HEK293 (cell line): ENCODE data around the gene OPA3.
A peak's percentile ranks its signal among the peaks of the same experiment; 100 is the strongest.

Source experiments
- CTCF ChIA-PET: fragments of 350-600 bp; formaldehyde crosslinking; extraction: SDS; loops from one replicate; lab custom pipeline; 2021; ENCODE audit warnings: antibody characterized with exemption; lab: Yijun Ruan, JAX
- POLR2A ChIA-PET: fragments of 300-600 bp; formaldehyde crosslinking; extraction: SDS; loops from one replicate; lab custom pipeline; 2020; ENCODE audit warnings: antibody characterized with exemption, inconsistent platforms; lab: Yijun Ruan, JAX
- H3K27ac ChIP-seq: fragments of 200-500 bp; sonication (Bioruptor generic); 2 replicates; pipeline ENCODE4 v1.5.1; 2014; ENCODE audit warnings: low read depth, low read length, control low read depth, inconsistent platforms; ENCODE audit errors: extremely low read depth
- H3K36me3 ChIP-seq, 2 experiments: fragments of 200-500 bp in 1 of 2; sonication (Bioruptor generic) in 1 of 2; 1 replicate in 1 of 2; 2 replicates in 1 of 2; pipeline ENCODE4 v1.5.1; 2014 to 2017; ENCODE audit warnings: inconsistent platforms in 2 of 2, low read length in 2 of 2; ENCODE audit not compliant: control insufficient read depth in 2 of 2, insufficient read depth in 1 of 2
- H3K4me1 ChIP-seq: fragments of 200-500 bp; sonication (Bioruptor generic); 2 replicates; pipeline ENCODE4 v1.5.1; 2014; ENCODE audit warnings: mild to moderate bottlenecking, low read length, inconsistent platforms; ENCODE audit not compliant: control insufficient read depth, insufficient read depth
- H3K4me3 ChIP-seq: 2 replicates; pipeline ENCODE4 v1.5.1; 2011; ENCODE audit warnings: low read depth, mild to moderate bottlenecking, control low read depth, low read length, moderate library complexity
- H3K9me3 ChIP-seq: fragments of 200-500 bp; sonication (Bioruptor generic); 2 replicates; pipeline ENCODE4 v1.5.1; 2014; ENCODE audit warnings: low read depth, low read length, inconsistent platforms; ENCODE audit not compliant: control insufficient read depth, insufficient read depth
- EGR2 ChIP-seq: fragments of 450-650 bp; formaldehyde crosslinking; IDR thresholded peaks from 2 replicates; pipeline ENCODE4 v1.5.1; 2016; ENCODE audit warnings: low read depth, missing biosample characterization, missing genetic modification characterization
- KLF1 ChIP-seq: fragments of 450-650 bp; formaldehyde crosslinking; IDR thresholded peaks from 2 replicates; pipeline ENCODE4 v1.5.1; 2016; ENCODE audit warnings: missing biosample characterization, missing genetic modification characterization
- KLF16 ChIP-seq: fragments of 450-650 bp; formaldehyde crosslinking; IDR thresholded peaks from 2 replicates; pipeline ENCODE4 v1.5.1; 2017; ENCODE audit warnings: missing biosample characterization, missing genetic modification characterization
- SCRT1 ChIP-seq: fragments of 450-650 bp; formaldehyde crosslinking; IDR thresholded peaks from 2 replicates; pipeline ENCODE4 v1.5.1; 2016; ENCODE audit warnings: missing biosample characterization, missing genetic modification characterization, borderline replicate concordance
- YY1 ChIP-seq: fragments of 450-650 bp; formaldehyde crosslinking; IDR thresholded peaks from 2 replicates; pipeline ENCODE4 v1.5.1; 2018; ENCODE audit warnings: missing biosample characterization, missing genetic modification characterization
- ZFHX2 ChIP-seq: fragments of 450-650 bp; formaldehyde crosslinking; conservative IDR thresholded peaks from 2 replicates; pipeline ENCODE4 v1.5.1; 2016; ENCODE audit warnings: missing biosample characterization, missing genetic modification characterization
- ZIC2 ChIP-seq: fragments of 450-650 bp; formaldehyde crosslinking; IDR thresholded peaks from 2 replicates; pipeline ENCODE4 v1.5.1; 2016; ENCODE audit warnings: missing biosample characterization, missing genetic modification characterization
- ZNF24 ChIP-seq: fragments of 450-650 bp; formaldehyde crosslinking; IDR thresholded peaks from 2 replicates; pipeline ENCODE4 v1.5.1; 2016; ENCODE audit warnings: missing biosample characterization, missing genetic modification characterization
- ZNF274 ChIP-seq, 2 experiments: fragments of 200-500 bp in 1 of 2; fragments of 450-650 bp in 1 of 2; sonication (Bioruptor generic) in 1 of 2; formaldehyde crosslinking in 1 of 2; IDR thresholded peaks; 2 replicates each; pipeline versions ENCODE4 v1.5.1 to v1.6.1; 2014 to 2016; ENCODE audit warnings: borderline replicate concordance in 1 of 2, inconsistent platforms in 1 of 2, low read length in 1 of 2, missing biosample characterization in 1 of 2, missing genetic modification characterization in 1 of 2
- ZNF311 ChIP-seq: fragments of 450-650 bp; formaldehyde crosslinking; IDR thresholded peaks from 2 replicates; pipeline ENCODE4 v1.5.1; 2017; ENCODE audit warnings: missing biosample characterization, missing genetic modification characterization, borderline replicate concordance
- ZNF335 ChIP-seq: fragments of 450-650 bp; formaldehyde crosslinking; conservative IDR thresholded peaks from 2 replicates; pipeline ENCODE4 v1.5.1; 2016; ENCODE audit warnings: missing biosample characterization, missing genetic modification characterization
- ZNF404 ChIP-seq: fragments of 450-650 bp; formaldehyde crosslinking; IDR thresholded peaks from 2 replicates; pipeline ENCODE4 v1.5.1; 2017; ENCODE audit warnings: missing biosample characterization, missing genetic modification characterization
- ZNF558 ChIP-seq: fragments of 450-650 bp; formaldehyde crosslinking; IDR thresholded peaks from 2 replicates; pipeline ENCODE4 v1.5.1; 2016; ENCODE audit warnings: missing biosample characterization, missing genetic modification characterization
- ZNF664 ChIP-seq: fragments of 450-650 bp; formaldehyde crosslinking; IDR thresholded peaks from 2 replicates; pipeline ENCODE4 v1.5.1; 2016; ENCODE audit warnings: missing biosample characterization, missing genetic modification characterization
- ZNF830 ChIP-seq: fragments of 450-650 bp; IDR thresholded peaks from 2 replicates; pipeline ENCODE4 v1.5.0; 2018; ENCODE audit warnings: missing biosample characterization, missing genetic modification characterization, low read depth, mild to moderate bottlenecking, moderate library complexity
- TF ChIP-seq, protein P1 (sequence below): fragments of 450-650 bp; formaldehyde crosslinking; IDR thresholded peaks from 2 replicates; pipeline ENCODE4 v1.5.1; 2017; ENCODE audit warnings: missing biosample characterization, missing genetic modification characterization
- TF ChIP-seq, protein P2 (sequence below): fragments of 450-650 bp; formaldehyde crosslinking; IDR thresholded peaks from 2 replicates; pipeline ENCODE4 v1.5.1; 2016; ENCODE audit warnings: missing biosample characterization, missing genetic modification characterization, low read depth
- TF ChIP-seq, protein P3 (sequence below): fragments of 450-650 bp; formaldehyde crosslinking; IDR thresholded peaks from 2 replicates; pipeline ENCODE4 v1.5.1; 2016; ENCODE audit warnings: missing biosample characterization, missing genetic modification characterization
- TF ChIP-seq, protein P4 (sequence below): fragments of 450-650 bp; formaldehyde crosslinking; IDR thresholded peaks from 2 replicates; pipeline ENCODE4 v1.5.1; 2016; ENCODE audit warnings: missing biosample characterization, missing genetic modification characterization

OPA3 gene

DNA sequence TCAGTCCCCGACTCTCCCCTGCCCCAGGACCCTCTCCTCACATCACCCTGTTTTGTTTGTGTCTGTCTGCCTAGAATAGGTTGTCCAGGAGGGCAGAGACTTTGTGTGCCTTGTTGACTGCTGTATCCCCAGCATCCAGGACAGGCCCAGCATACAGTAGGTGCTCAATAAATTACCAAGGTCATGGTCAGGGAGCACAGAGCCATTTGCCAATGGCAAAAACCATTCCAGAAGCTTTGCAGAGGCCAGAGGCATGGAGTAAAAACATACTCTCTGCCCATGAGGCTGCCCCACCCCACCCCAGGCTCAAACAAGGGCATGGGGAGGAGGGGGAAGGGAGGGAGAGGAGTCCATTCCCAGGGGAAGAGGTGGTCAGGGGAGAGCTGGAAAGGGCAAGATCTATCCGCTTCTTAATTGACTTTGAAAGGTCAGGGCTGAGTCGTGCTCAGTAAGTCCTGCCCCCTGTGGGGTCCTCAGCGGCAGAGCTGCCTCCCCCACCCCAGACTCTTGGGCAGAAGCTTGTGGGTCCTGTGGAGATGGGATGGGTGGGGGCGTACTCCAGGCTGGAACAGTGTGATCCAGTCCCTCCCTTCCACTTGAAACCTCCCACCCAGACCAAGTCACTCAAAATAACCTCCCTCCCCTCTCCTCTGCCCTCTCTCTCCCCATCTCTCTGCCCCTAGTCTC lies 13.0 kb upstream of the OPA3 start:
- H3K4me3 ChIP-seq = no peak overlapping the region
- TF ChIP-seq KLF16 (tag by site-specific recombination) (no peak; the same call in 1 of the 2 replicates), ZNF830 (tag by site-specific recombination) (no peak), ZNF274 (IDR thresholded peaks at IDR 0.05; ENCODE audit: low read length) (no peak), ZNF274 (tag by site-specific recombination; IDR thresholded peaks at IDR 0.05; ENCODE audit: borderline replicate concordance) (no peak), YY1 (no peak), ZNF24 (no peak), ZNF664 (peak; percentile 86), KLF1 (peak; percentile 75; the same call in 1 of the 2 replicates), ZNF558 (no peak), ZNF311 (tag by site-specific recombination) (no peak), EGR2 (tag by site-specific recombination) (peak; percentile 39; the same call in 1 of the 2 replicates), ZIC2 (tag by site-specific recombination) (peak; percentile 32; the same call in 1 of the 2 replicates), SCRT1 (tag by site-specific recombination) (no peak), ZNF404 (tag by site-specific recombination) (no peak), ZFHX2 (tag by site-specific recombination) (peak; percentile 72), ZNF335 (tag by site-specific recombination) (peak; percentile 20; the same call in 1 of the 2 replicates)
- TF ChIP-seq, protein P1, sequence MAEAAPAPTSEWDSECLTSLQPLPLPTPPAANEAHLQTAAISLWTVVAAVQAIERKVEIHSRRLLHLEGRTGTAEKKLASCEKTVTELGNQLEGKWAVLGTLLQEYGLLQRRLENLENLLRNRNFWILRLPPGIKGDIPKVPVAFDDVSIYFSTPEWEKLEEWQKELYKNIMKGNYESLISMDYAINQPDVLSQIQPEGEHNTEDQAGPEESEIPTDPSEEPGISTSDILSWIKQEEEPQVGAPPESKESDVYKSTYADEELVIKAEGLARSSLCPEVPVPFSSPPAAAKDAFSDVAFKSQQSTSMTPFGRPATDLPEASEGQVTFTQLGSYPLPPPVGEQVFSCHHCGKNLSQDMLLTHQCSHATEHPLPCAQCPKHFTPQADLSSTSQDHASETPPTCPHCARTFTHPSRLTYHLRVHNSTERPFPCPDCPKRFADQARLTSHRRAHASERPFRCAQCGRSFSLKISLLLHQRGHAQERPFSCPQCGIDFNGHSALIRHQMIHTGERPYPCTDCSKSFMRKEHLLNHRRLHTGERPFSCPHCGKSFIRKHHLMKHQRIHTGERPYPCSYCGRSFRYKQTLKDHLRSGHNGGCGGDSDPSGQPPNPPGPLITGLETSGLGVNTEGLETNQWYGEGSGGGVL (tag by site-specific recombination) = peak; percentile 80
- TF ChIP-seq, protein P2, sequence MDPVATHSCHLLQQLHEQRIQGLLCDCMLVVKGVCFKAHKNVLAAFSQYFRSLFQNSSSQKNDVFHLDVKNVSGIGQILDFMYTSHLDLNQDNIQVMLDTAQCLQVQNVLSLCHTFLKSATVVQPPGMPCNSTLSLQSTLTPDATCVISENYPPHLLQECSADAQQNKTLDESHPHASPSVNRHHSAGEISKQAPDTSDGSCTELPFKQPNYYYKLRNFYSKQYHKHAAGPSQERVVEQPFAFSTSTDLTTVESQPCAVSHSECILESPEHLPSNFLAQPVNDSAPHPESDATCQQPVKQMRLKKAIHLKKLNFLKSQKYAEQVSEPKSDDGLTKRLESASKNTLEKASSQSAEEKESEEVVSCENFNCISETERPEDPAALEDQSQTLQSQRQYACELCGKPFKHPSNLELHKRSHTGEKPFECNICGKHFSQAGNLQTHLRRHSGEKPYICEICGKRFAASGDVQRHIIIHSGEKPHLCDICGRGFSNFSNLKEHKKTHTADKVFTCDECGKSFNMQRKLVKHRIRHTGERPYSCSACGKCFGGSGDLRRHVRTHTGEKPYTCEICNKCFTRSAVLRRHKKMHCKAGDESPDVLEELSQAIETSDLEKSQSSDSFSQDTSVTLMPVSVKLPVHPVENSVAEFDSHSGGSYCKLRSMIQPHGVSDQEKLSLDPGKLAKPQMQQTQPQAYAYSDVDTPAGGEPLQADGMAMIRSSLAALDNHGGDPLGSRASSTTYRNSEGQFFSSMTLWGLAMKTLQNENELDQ = no peak
- TF ChIP-seq, protein P3, sequence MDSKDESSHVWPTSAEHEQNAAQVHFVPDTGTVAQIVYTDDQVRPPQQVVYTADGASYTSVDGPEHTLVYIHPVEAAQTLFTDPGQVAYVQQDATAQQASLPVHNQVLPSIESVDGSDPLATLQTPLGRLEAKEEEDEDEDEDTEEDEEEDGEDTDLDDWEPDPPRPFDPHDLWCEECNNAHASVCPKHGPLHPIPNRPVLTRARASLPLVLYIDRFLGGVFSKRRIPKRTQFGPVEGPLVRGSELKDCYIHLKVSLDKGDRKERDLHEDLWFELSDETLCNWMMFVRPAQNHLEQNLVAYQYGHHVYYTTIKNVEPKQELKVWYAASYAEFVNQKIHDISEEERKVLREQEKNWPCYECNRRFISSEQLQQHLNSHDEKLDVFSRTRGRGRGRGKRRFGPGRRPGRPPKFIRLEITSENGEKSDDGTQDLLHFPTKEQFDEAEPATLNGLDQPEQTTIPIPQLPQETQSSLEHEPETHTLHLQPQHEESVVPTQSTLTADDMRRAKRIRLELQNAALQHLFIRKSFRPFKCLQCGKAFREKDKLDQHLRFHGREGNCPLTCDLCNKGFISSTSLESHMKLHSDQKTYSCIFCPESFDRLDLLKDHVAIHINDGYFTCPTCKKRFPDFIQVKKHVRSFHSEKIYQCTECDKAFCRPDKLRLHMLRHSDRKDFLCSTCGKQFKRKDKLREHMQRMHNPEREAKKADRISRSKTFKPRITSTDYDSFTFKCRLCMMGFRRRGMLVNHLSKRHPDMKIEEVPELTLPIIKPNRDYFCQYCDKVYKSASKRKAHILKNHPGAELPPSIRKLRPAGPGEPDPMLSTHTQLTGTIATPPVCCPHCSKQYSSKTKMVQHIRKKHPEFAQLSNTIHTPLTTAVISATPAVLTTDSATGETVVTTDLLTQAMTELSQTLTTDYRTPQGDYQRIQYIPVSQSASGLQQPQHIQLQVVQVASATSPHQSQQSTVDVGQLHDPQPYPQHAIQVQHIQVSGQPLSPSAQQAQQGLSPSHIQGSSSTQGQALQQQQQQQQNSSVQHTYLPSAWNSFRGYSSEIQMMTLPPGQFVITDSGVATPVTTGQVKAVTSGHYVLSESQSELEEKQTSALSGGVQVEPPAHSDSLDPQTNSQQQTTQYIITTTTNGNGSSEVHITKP (tag by site-specific recombination) = peak; percentile 85
- TF ChIP-seq, protein P4, sequence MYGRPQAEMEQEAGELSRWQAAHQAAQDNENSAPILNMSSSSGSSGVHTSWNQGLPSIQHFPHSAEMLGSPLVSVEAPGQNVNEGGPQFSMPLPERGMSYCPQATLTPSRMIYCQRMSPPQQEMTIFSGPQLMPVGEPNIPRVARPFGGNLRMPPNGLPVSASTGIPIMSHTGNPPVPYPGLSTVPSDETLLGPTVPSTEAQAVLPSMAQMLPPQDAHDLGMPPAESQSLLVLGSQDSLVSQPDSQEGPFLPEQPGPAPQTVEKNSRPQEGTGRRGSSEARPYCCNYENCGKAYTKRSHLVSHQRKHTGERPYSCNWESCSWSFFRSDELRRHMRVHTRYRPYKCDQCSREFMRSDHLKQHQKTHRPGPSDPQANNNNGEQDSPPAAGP = peak; percentile 63; the same call in 1 of the 2 replicates
- H3K36me3 ChIP-seq = no peaks in the 10 kb centered on the region
- H3K9me3 ChIP-seq = no peaks in the 10 kb centered on the region
- CTCF ChIA-PET = interaction anchor here (0.6 to 5.3 kb wide), 7 partner anchors 9 to 83 kb away, joined by 3 to 35 read pairs (median 3); no protein-coding TSS in a partner anchor
- no peak overlapping the region for H3K27ac ChIP-seq
- no peaks in the 10 kb centered on the region for H3K4me1 ChIP-seq
- POLR2A ChIA-PET = interaction anchor here (0.6 kb wide), 2 partner anchors 54 to 87 kb away, joined by 4 to 5 read pairs; no protein-coding TSS in a partner anchor
